Measurements from ENCODE around the gene TCERG1L.

TCERG1L gene

DNA sequence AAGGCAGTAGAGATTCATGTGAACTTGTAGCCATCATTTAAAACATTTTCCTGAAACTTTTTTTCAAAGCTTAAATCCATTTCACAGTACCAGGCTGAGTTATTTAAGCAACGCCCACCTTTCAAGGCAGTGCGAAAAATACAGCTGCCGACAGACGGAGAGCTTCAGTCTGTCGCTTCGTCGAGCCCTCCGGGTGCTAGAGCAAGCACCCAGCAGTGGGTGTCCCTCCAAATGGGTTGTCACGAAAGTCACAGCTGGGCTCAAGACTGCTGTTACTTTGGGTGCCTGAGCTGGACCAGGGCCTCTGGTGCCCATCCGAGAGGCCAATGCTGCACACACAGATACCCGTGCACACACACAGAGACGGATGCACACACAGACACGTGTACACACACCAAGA lies 135.6 kb downstream of the TCERG1L start:
- no peak overlapping the region for H3K27ac ChIP-seq
- TF ChIP-seq, protein P1, sequence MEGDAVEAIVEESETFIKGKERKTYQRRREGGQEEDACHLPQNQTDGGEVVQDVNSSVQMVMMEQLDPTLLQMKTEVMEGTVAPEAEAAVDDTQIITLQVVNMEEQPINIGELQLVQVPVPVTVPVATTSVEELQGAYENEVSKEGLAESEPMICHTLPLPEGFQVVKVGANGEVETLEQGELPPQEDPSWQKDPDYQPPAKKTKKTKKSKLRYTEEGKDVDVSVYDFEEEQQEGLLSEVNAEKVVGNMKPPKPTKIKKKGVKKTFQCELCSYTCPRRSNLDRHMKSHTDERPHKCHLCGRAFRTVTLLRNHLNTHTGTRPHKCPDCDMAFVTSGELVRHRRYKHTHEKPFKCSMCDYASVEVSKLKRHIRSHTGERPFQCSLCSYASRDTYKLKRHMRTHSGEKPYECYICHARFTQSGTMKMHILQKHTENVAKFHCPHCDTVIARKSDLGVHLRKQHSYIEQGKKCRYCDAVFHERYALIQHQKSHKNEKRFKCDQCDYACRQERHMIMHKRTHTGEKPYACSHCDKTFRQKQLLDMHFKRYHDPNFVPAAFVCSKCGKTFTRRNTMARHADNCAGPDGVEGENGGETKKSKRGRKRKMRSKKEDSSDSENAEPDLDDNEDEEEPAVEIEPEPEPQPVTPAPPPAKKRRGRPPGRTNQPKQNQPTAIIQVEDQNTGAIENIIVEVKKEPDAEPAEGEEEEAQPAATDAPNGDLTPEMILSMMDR (conservative IDR thresholded peaks at IDR 0.05): no peak

DNA sequence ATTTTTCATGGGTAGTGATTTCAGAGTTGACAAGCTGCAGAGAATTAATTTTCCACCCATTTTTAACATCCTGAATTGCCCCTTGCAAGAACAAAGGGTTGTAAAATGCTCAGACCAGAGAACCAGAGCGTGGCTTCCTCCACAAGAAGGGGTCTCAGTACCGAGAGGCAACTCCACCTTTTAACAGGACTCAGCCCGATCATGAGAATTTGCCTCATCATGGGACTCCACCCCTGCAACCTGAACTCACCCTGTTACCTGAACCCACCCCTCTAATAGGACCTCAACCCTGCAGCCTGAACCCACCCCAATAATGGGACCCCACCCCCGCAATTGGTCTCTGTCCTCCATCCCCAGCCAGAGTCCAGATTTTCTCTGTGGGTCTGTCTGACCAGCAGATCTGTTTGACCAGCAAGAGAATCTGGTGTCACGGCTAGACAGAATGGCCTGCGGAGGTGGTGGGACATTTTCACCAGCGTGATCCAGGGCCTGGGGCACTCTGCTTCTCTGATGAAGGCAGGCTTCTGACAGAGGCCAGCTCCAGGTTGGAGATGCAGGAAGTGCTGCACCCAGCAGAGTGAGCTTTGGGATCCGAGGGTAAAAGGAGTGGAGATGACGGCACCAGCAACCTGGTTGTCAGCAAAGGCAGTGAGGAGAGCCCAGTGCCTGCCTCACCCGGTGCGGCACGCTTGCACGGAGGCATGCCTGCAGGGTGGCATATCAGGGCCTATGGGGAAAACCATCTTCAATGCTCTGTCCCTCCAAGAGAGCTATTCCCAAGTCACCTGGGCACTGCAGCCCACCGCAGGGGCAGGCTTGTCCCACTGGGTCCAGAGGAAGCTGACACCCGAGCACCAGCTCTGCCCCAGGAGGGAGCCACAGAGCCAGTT lies 136.6 kb downstream of the TCERG1L start:
- no peak overlapping the region for H3K27ac ChIP-seq
- TF ChIP-seq, protein P1 (conservative IDR thresholded peaks at IDR 0.05): no peak

DNA sequence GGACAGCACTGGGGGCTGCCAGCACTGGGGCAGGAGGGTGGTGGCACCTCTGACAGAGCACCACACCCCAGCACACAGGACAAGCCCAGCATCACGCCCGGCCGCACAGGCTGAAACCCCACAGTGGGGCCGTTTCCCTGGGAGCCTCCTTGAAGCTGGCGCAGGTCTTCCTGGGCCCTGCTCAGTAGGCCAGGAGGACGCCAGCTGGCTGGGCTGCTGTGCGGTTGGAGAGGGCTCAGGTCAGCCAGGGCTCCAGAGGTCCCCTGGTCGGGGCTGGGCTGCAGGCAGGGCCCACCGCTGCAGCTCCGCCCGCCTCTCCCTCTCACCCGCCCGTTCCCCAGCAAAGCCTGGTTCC lies 137.3 kb downstream of the TCERG1L start:
- no peak overlapping the region for H3K27ac ChIP-seq
- TF ChIP-seq, protein P1 (conservative IDR thresholded peaks at IDR 0.05): no peak

DNA sequence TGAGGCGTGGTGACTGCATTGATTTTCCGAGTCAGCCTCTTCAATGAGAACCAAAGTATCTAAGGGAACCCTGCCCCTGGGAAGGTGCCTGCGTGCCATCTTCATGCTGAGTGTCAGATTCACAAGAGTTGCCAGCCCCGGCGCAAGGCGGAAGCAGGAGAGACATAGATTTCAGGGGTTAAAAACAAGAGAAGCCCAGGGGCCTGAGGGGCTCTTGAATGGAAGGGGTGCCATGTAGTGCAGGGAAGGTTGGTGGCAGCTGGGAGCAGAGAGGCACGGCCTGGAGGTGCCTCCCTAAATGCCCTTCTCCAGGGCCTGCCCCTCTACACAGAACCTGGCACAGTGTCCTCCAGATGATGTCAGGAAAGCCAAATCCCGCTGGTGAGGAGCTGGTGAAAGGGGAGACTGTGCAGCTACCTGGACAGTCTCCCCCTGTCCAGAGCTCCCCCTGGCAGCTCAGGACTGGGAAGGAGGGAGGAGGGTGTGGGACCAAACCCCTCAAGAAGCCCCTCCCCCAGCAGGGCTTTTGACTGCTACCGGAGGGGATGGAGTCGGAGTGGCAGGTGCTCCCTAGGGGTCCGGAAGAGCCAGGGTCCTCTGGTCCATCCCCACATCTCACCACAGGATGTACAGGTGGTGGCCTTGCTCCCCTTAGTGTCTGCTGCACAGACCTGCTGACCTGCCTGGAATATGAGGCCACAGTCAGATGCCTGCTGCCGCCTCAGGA lies 137.9 kb downstream of the TCERG1L start:
- TF ChIP-seq, protein P1 (conservative IDR thresholded peaks at IDR 0.05): no peak
- no peak overlapping the region for H3K27ac ChIP-seq

DNA sequence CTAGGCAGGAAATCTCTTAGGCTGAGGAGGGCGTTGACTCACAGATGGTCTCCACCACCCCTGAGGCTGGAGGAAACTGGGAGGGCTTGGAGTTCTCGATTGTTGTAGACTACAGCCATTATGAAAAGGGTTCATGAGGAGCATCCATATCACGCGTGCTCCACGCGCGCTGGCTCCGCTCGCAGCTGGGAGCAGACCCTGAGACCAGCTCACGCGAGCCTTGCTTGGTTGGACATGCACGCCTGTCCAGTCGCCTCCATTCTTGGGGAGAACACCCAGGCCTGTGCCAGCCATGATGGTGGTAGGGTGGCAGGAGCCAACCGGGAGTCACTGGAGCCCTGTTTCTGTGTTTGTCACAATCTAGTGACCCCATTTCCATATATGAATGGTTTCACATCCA lies 139.1 kb downstream of the TCERG1L start:
- H3K27ac ChIP-seq: no peak overlapping the region

DNA sequence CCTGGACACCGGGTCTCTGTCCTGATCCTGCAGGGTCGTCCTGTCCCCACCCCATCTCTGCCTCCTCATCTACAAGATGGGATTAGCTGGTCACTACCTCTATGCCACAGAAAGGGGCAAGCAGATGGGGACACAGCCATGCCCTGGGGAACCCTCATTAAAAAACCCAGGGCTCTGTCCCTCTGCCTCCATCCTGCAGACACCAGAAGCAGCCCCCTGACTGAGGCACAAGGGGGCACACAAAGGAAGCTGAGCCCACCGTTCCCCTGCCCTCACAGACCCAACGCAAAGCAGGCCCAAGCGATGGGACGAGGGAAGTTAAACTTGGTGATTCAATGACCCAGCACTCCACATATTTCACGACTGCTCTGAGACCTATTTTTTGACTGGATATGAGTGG lies 142.4 kb downstream of the TCERG1L start:
- no peak overlapping the region for H3K27ac ChIP-seq
- TF ChIP-seq, protein P1 (conservative IDR thresholded peaks at IDR 0.05): no peak

More for the DNA sequence above, 139.1 kb downstream of the TCERG1L start:
- TF ChIP-seq, protein P1 (conservative IDR thresholded peaks at IDR 0.05): no peak

DNA sequence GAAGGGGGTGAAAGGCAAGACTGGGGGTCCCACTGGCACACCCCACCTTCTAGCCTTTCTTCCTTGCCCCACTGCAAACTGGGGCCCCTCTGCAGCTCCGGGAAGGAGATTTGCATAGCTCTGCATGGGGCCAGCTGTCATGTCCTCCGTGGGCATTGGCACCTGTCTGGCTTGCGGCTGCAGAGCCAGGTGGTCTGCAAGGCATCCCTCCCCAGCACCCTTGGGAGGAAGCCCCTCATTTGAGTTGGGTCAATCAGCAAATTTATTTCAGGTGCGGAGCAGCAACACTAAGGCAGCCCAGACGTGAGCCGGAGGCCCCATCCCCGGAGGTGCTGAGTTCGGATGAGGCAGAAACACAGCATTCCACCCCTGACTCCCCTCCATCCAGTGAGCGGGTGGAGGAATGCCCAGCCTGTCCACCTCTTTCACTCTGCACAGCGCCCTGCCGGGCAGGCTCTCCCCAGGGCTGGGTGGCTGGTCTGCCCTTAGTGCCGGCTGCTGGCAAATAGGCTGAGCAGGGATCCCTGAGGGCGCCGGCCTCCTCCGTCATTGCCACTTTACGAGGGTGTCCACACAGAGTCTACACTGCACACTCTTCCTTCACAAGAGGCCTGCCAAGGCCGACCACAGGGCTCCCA lies 143.2 kb downstream of the TCERG1L start:
- no peak overlapping the region for H3K27ac ChIP-seq
- TF ChIP-seq, protein P1 (conservative IDR thresholded peaks at IDR 0.05): no peak
